GM18517 (cell line): ENCODE measurements around the gene HLA-DMB.
"Not testable (repeated sequence)": the region's sequence is repeated elsewhere in the genome, so short reads cannot be mapped to it uniquely, and the experiment has no call there.

Experiments
- ATAC-seq: cut with Tn5 transposase; IDR thresholded peaks from one replicate; pipeline ENCODE4 v1.9.1; 2021; ENCODE audit warnings: mild to moderate bottlenecking, moderate library complexity; ENCODE audit not compliant: unreplicated experiment

The HLA-DMB gene

GRCh38 chr6:32952817-32953739 lies 12.2 kb upstream of the HLA-DMB start, which contains the start of gene HLA-DMA:
HLA-DMA (minus strand) TSS chr6:32953097; CDS start chr6:32953036, 61 bp downstream.
- ATAC-seq: peak; percentile 85

- no peak for ATAC-seq
Observed at GRCh38 chr6:32950449-32950848, 9.6 kb upstream of the HLA-DMB start.

GRCh38 chr6:32950010-32950409 lies 9.2 kb upstream of the HLA-DMB start:
- no peak for ATAC-seq

- no peak for ATAC-seq
Observed at GRCh38 chr6:32949113-32949512, 8.3 kb upstream of the HLA-DMB start.

- ATAC-seq: no peak
Observed at GRCh38 chr6:32947552-32948465, 7.0 kb upstream of the HLA-DMB start.

- no peak for ATAC-seq
Observed at GRCh38 chr6:32946893-32947292, 6.1 kb upstream of the HLA-DMB start.

- ATAC-seq: no peak
Observed at GRCh38 chr6:32945953-32946352, 5.1 kb upstream of the HLA-DMB start.

GRCh38 chr6:32945108-32945760 lies 4.4 kb upstream of the HLA-DMB start:
- ATAC-seq: no peak

GRCh38 chr6:32943864-32944649 lies 3.2 kb upstream of the HLA-DMB start:
- peak; percentile 39 for ATAC-seq

- ATAC-seq: not testable (repeated sequence)
Observed at GRCh38 chr6:32942555-32943123, 1.8 kb upstream of the HLA-DMB start.

- ATAC-seq: peak; percentile 55
Observed at GRCh38 chr6:32941214-32941768, 463 bp upstream of the HLA-DMB start.

- ATAC-seq: no peak
Observed at GRCh38 chr6:32938494-32938893, 2.3 kb downstream of the HLA-DMB start.

GRCh38 chr6:32937230-32937633 lies 3.6 kb downstream of the HLA-DMB start:
- ATAC-seq: no peak

GRCh38 chr6:32936239-32937152 lies 4.3 kb downstream of the HLA-DMB start:
- ATAC-seq: no peak

GRCh38 chr6:32935551-32936238 lies 5.1 kb downstream of the HLA-DMB start:
- ATAC-seq: no peak

GRCh38 chr6:32933661-32934085 lies 7.2 kb downstream of the HLA-DMB start:
- no peak for ATAC-seq

GRCh38 chr6:32932132-32932868 lies 8.5 kb downstream of the HLA-DMB start:
- ATAC-seq: no peak
